ENCODE data around the gene PTPRCAP. TPM values are rescaled to one million over a fixed set of nuclear protein-coding genes. Genes with fewer than 3 reads are reported as not detected.

PTPRCAP gene
- total and polyA plus RNA-seq, 2 experiments from 2014 or later, result 3.3 to 3.5 TPM

DNA sequence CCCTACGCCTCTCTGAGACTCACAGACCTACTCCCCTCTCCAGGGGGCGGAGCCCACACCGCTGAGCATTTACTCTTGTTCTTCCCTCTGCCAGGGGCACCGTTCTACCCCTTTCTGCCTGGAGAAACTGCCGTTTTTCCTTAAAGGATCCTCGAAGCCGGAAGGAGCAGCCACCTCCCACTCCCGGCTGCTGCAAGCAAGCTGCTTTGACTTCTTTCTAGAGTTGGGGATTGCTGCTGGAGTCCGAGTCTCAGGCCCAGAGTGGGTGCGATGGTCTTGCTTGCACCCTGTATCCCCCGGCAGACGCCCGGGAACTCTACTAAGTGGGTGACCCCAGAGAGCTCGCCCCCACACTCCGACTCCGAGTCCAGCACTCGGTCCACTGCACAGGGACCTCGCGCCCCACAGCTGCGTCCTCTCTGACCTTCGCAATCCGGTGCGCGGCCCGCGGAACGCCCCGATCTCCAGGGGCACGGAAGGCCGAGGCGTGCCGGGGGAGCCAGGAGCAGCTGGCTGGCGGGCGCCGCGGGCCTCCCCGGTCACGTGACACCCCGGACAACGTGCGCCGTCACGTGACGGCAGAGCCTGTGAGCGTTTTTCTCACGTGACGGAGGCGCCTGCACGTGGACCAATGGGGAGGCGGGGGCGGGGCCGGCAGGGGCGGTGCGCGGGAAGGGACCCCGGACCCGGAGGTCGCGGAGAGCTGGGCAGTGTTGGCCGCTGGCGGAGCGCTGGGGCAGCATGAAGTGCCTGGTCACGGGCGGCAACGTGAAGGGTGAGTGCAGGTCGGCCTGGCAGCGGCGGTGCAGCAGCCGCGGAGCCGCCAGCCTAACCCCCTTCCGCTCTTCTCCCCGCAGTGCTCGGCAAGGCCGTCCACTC is 45.9 kb downstream of the PTPRCAP start, which contains the start of gene RAD9A:
RAD9A (plus strand) TSS at position 683 of the 879 bp plus-strand sequence; CDS start at position 742, 59 bp downstream.
- peaks cover 39% of the 10 kb centered on the region for H3K4me1 Mint-ChIP-seq

More for the DNA sequence above, 45.9 kb downstream of the PTPRCAP start, which contains the start of gene RAD9A:
- Histone ChIP-seq H3K36me3 (ENCODE audit: insufficient read depth) (no peaks in the 10 kb centered on the region), H3F3A (replicated peaks; ENCODE audit: low read depth) (0 out of 2 replicates have a peak, but pooled peaks cover 8% of the 10 kb centered on the region), H3K27me3 (ENCODE audit: insufficient read depth) (no peaks in the 10 kb centered on the region), H3K4me2 (peak within 1 kb of the TSS; percentile 99), H3K9me2 (ENCODE audit: insufficient read depth) (no peaks in the 10 kb centered on the region), H3K79me2 (replicated peaks; ENCODE audit: insufficient read depth) (0 out of 2 replicates have a peak, but pooled peaks cover 3% of the 10 kb centered on the region), H3K27ac (ENCODE audit: low read depth) (no peak within 1 kb of the TSS), H3K4me1 (ENCODE audit: insufficient read depth) (peaks cover 14% of the 10 kb centered on the region), H3K4me3 (peak within 1 kb of the TSS; percentile 94), H2AFZ (peak within 1 kb of the TSS; percentile 91), H4K20me1 (replicated peaks; ENCODE audit: insufficient read depth) (no peaks in the 10 kb centered on the region; the same call in 1 of the 2 replicates)
- Mint-ChIP-seq H3K9me3 (no peaks in the 10 kb centered on the region), H3K36me3 (ENCODE audit: low read depth) (peaks cover 14% of the 10 kb centered on the region), H3K27ac (peak within 1 kb of the TSS; percentile 88; the same call in 1 of the 2 replicates), H3K27me3 (ENCODE audit: insufficient read depth, low read depth, poor library complexity) (peaks cover 15% of the 10 kb centered on the region), H3K4me3 (peak within 1 kb of the TSS; percentile 90)
- ATAC-seq, result peak; percentile 77
- TF ChIP-seq EZH2 (IDR thresholded peaks at IDR 0.05; ENCODE audit: low read depth, unreplicated experiment), result no peak
- no peak for TF ChIP-seq STAT1 (IDR thresholded peaks at IDR 0.05; ENCODE audit: unreplicated experiment)
- TF ChIP-seq, protein P1, sequence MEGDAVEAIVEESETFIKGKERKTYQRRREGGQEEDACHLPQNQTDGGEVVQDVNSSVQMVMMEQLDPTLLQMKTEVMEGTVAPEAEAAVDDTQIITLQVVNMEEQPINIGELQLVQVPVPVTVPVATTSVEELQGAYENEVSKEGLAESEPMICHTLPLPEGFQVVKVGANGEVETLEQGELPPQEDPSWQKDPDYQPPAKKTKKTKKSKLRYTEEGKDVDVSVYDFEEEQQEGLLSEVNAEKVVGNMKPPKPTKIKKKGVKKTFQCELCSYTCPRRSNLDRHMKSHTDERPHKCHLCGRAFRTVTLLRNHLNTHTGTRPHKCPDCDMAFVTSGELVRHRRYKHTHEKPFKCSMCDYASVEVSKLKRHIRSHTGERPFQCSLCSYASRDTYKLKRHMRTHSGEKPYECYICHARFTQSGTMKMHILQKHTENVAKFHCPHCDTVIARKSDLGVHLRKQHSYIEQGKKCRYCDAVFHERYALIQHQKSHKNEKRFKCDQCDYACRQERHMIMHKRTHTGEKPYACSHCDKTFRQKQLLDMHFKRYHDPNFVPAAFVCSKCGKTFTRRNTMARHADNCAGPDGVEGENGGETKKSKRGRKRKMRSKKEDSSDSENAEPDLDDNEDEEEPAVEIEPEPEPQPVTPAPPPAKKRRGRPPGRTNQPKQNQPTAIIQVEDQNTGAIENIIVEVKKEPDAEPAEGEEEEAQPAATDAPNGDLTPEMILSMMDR (conservative IDR thresholded peaks at IDR 0.05; ENCODE audit: low read depth in 2 of 2), result no peak
- TF ChIP-seq POLR2AphosphoS5 (IDR thresholded peaks at IDR 0.05; ENCODE audit: low read depth), result peak; percentile 86
- TF ChIP-seq ZNF114 (CRISPR knock-in tag; IDR thresholded peaks at IDR 0.05), result no peak
- no peak for TF ChIP-seq JUNB (IDR thresholded peaks at IDR 0.05; ENCODE audit: unreplicated experiment)
- TF ChIP-seq, protein P2, sequence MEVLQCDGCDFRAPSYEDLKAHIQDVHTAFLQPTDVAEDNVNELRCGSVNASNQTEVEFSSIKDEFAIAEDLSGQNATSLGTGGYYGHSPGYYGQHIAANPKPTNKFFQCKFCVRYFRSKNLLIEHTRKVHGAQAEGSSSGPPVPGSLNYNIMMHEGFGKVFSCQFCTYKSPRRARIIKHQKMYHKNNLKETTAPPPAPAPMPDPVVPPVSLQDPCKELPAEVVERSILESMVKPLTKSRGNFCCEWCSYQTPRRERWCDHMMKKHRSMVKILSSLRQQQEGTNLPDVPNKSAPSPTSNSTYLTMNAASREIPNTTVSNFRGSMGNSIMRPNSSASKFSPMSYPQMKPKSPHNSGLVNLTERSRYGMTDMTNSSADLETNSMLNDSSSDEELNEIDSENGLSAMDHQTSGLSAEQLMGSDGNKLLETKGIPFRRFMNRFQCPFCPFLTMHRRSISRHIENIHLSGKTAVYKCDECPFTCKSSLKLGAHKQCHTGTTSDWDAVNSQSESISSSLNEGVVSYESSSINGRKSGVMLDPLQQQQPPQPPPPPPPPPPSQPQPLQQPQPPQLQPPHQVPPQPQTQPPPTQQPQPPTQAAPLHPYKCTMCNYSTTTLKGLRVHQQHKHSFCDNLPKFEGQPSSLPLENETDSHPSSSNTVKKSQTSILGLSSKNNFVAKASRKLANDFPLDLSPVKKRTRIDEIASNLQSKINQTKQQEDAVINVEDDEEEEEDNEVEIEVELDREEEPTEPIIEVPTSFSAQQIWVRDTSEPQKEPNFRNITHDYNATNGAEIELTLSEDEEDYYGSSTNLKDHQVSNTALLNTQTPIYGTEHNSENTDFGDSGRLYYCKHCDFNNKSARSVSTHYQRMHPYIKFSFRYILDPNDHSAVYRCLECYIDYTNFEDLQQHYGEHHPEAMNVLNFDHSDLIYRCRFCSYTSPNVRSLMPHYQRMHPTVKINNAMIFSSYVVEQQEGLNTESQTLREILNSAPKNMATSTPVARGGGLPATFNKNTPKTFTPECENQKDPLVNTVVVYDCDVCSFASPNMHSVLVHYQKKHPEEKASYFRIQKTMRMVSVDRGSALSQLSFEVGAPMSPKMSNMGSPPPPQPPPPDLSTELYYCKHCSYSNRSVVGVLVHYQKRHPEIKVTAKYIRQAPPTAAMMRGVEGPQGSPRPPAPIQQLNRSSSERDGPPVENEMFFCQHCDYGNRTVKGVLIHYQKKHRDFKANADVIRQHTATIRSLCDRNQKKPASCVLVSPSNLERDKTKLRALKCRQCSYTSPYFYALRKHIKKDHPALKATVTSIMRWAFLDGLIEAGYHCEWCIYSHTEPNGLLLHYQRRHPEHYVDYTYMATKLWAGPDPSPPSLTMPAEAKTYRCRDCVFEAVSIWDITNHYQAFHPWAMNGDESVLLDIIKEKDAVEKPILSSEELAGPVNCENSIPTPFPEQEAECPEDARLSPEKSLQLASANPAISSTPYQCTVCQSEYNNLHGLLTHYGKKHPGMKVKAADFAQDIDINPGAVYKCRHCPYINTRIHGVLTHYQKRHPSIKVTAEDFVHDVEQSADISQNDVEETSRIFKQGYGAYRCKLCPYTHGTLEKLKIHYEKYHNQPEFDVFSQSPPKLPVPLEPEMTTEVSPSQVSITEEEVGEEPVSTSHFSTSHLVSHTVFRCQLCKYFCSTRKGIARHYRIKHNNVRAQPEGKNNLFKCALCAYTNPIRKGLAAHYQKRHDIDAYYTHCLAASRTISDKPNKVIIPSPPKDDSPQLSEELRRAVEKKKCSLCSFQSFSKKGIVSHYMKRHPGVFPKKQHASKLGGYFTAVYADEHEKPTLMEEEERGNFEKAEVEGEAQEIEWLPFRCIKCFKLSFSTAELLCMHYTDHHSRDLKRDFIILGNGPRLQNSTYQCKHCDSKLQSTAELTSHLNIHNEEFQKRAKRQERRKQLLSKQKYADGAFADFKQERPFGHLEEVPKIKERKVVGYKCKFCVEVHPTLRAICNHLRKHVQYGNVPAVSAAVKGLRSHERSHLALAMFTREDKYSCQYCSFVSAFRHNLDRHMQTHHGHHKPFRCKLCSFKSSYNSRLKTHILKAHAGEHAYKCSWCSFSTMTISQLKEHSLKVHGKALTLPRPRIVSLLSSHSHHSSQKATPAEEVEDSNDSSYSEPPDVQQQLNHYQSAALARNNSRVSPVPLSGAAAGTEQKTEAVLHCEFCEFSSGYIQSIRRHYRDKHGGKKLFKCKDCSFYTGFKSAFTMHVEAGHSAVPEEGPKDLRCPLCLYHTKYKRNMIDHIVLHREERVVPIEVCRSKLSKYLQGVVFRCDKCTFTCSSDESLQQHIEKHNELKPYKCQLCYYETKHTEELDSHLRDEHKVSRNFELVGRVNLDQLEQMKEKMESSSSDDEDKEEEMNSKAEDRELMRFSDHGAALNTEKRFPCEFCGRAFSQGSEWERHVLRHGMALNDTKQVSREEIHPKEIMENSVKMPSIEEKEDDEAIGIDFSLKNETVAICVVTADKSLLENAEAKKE (CRISPR knock-in tag; IDR thresholded peaks at IDR 0.05), result no peak
- TF ChIP-seq ZNF331 (CRISPR knock-in tag; IDR thresholded peaks at IDR 0.05; ENCODE audit: low read depth), result no peak
- peak; percentile 88 for TF ChIP-seq CREB1 (CRISPR knock-in tag; IDR thresholded peaks at IDR 0.05; ENCODE audit: low read depth)
- no peak for TF ChIP-seq EZH2phosphoT487 (IDR thresholded peaks at IDR 0.05; ENCODE audit: unreplicated experiment)
- TF ChIP-seq NANOG (IDR thresholded peaks at IDR 0.05; ENCODE audit: borderline replicate concordance), result no peak
- TF ChIP-seq, protein P3, sequence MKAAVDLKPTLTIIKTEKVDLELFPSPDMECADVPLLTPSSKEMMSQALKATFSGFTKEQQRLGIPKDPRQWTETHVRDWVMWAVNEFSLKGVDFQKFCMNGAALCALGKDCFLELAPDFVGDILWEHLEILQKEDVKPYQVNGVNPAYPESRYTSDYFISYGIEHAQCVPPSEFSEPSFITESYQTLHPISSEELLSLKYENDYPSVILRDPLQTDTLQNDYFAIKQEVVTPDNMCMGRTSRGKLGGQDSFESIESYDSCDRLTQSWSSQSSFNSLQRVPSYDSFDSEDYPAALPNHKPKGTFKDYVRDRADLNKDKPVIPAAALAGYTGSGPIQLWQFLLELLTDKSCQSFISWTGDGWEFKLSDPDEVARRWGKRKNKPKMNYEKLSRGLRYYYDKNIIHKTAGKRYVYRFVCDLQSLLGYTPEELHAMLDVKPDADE (IDR thresholded peaks at IDR 0.05), result peak; percentile 75
- TF ChIP-seq, protein P4, sequence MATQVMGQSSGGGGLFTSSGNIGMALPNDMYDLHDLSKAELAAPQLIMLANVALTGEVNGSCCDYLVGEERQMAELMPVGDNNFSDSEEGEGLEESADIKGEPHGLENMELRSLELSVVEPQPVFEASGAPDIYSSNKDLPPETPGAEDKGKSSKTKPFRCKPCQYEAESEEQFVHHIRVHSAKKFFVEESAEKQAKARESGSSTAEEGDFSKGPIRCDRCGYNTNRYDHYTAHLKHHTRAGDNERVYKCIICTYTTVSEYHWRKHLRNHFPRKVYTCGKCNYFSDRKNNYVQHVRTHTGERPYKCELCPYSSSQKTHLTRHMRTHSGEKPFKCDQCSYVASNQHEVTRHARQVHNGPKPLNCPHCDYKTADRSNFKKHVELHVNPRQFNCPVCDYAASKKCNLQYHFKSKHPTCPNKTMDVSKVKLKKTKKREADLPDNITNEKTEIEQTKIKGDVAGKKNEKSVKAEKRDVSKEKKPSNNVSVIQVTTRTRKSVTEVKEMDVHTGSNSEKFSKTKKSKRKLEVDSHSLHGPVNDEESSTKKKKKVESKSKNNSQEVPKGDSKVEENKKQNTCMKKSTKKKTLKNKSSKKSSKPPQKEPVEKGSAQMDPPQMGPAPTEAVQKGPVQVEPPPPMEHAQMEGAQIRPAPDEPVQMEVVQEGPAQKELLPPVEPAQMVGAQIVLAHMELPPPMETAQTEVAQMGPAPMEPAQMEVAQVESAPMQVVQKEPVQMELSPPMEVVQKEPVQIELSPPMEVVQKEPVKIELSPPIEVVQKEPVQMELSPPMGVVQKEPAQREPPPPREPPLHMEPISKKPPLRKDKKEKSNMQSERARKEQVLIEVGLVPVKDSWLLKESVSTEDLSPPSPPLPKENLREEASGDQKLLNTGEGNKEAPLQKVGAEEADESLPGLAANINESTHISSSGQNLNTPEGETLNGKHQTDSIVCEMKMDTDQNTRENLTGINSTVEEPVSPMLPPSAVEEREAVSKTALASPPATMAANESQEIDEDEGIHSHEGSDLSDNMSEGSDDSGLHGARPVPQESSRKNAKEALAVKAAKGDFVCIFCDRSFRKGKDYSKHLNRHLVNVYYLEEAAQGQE (IDR thresholded peaks at IDR 0.05; ENCODE audit: unreplicated experiment), result no peak
- peak; percentile 98 for DNase-seq (ENCODE audit: low spot score)
